NCI-H82 (cell line): Measurements from ENCODE around the gene KIF23.

Experiments used
- DNase-seq: peaks from one replicate; lab custom pipeline; 2025; lab: John Stamatoyannopoulos, UW

The KIF23 gene

DNA sequence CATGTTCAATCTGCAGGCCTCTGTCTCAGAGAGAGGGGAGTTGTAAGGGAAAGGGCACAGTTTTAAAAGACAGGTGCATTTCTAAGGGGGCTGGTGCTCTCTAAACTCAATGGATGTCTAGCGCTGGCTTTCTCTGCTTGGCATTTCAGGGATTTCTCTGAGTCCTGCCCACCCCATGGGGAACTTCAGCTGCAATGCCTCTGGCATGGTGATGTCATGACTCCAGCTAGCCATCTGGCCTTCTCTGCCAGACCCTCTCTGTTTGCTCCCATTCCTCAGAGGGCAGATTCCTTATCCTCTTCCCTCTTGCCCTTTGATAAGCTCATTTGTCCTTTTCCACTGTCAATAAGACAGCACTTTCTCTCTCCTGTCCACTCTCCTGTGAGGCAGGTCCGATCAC lies 79.3 kb downstream of the KIF23 start:
- peak; percentile 25 for DNase-seq

- no peak for DNase-seq
Measured at GRCh38 chr15:69496001-69496400, 81.9 kb downstream of the KIF23 start.

DNA sequence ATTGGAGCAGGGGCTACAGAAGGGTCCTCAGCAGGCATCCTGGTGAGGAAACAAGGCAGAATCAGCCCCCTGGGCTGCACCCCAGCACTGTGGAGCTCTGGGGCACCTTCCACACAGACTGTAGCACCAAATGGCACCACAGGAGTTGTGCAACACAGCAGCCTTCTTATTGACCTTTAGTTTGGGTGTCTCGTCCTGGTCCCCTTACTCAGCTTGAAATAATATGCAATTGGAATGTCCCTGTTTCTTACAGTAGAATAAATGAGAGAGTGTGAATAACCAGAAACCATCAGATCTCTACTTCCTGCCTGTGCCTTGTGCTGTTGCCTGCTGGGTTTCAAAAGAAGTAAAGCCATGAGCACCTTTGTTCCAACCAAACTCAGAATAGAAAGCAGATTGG lies 82.9 kb downstream of the KIF23 start:
- DNase-seq: no peak

DNA sequence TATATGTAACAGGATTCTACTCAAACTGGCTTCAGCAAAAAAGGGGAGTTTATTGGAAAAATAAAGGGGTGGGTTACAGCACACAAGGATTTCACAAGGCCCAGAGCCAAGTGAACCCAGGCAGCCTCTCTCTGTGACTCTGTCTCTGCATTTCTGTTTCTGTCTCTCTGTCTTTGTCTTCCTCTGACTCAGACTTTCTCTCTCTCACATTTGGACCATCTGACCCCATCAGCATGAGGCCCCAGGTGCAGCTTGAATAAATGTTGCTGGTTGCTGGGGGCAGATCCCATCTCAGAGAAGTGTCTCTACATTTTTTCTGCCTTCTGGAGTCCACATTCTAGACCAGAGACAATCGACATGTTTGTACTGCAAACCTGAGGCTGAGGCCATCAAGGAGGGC lies 83.5 kb downstream of the KIF23 start:
- DNase-seq: no peak
